GM10266 (cell line): ENCODE results near the gene SLC15A4.

Experiments
- DNase-seq: peaks from one replicate; pipeline ENCODE4 v3.0.0; 2012; ENCODE audit errors: extremely low spot score
- TF ChIP-seq, protein P1 (sequence below): IDR thresholded peaks from 2 replicates; pipeline ENCODE4 v1.5.1; 2012; ENCODE audit warnings: mild to moderate bottlenecking, low read depth; ENCODE audit not compliant: control insufficient read depth, insufficient read depth; ENCODE audit errors: missing control alignments

The SLC15A4 gene

DNA sequence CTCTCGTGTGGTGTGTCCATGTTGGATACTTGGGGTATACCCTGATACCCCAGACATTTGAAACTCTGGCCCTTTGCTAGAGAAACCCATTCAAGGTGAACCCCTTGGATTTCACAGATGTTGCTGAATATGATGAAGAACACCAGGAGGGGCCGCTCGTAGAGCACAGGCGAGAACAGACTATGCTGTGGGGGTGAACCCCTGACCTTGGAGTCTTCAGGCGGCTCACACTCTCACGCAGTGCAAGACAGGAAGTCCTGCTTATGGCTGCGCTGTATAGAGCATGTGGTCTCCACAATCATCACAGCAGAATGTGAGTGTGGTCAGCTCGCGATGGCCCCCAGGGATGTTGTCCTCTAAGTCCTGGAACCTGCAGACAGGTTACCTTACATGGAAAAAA, 60.4 kb downstream of the SLC15A4 start:
- TF ChIP-seq, protein P1, sequence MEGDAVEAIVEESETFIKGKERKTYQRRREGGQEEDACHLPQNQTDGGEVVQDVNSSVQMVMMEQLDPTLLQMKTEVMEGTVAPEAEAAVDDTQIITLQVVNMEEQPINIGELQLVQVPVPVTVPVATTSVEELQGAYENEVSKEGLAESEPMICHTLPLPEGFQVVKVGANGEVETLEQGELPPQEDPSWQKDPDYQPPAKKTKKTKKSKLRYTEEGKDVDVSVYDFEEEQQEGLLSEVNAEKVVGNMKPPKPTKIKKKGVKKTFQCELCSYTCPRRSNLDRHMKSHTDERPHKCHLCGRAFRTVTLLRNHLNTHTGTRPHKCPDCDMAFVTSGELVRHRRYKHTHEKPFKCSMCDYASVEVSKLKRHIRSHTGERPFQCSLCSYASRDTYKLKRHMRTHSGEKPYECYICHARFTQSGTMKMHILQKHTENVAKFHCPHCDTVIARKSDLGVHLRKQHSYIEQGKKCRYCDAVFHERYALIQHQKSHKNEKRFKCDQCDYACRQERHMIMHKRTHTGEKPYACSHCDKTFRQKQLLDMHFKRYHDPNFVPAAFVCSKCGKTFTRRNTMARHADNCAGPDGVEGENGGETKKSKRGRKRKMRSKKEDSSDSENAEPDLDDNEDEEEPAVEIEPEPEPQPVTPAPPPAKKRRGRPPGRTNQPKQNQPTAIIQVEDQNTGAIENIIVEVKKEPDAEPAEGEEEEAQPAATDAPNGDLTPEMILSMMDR, result no peak
- no peak for DNase-seq

DNA sequence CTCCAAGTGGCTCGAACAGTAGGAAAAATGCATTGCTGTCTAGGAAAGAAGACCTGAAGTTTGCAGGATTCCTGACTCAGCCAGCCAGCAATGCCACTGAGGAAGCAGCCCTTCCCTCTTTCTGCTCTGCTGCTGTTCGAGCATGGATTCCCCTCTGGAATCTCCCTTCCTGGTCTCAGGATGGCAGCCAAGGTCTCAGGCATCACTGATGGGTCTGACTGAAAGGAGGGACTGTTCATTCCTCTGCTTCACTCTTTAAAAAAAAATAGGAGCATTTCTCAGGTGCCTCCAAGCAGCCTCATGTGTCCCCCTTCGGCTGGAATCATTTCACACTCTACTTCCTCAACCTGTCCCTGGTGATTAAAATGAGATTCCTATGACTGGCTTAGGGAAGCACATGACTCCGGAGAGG, 62.4 kb downstream of the SLC15A4 start:
- DNase-seq, result no peak

DNA sequence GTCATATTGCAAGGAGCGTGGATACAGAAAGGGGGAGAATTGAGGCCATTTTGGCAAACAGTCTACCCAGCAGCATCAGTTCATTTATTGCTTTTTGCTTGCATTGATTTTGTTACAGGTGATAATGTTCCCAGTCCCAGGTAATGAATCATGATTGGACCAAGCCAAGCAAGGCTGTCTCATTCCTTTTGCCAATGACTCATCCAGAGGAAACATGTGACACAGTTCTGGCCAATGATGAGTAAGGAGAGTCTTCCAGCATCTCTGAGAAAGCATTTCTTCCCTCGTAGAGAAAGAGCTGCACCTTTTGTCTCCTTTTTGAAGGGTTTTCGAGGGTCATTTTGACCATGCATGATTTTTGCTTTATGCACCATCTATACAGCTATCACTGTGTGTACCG, 68.2 kb downstream of the SLC15A4 start:
- TF ChIP-seq, protein P1, result no peak
- DNase-seq, result no peak

More for the DNA sequence above, 62.4 kb downstream of the SLC15A4 start:
- TF ChIP-seq, protein P1, result no peak

DNA sequence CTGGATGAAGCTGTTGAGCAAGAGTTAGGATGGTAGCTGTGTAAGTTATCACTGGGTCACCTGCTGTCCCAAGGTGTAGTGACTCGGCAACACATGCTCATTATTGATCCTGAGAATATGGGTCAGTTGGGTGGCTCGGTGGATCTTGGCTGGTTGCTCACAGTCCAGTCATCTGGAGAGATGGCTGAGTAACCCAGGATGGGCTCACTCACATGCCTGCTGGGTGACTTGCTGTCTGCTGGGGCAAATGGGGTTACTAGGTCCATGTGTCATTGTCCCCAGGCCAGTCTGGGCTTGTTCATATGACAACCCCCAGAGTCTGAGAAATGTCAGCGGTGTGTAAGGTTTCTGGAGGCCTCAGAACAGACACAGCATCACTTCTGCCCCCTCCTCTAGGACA, 69.5 kb downstream of the SLC15A4 start:
- TF ChIP-seq, protein P1, result no peak
- no peak for DNase-seq

DNA sequence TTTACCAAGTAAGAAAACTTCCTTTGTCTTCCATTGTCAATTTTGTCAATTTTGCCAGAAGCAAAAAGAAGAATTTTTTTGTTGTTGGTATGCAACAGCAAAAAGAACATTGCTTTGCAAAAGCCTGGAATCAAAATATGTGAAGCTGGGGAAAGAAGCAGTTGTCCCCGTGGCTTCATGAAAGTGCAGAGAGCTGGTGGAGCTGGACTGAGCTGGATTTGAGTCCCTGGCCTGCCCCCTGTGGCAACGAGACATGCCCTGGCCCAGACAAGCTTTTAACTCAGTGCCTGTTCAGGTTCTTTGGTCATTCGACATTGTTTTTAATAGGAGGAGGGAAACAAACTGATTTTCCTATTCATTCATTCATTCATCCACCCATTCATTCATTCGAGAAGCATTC, 70.3 kb downstream of the SLC15A4 start:
- no peak for DNase-seq
- TF ChIP-seq, protein P1, result no peak

DNA sequence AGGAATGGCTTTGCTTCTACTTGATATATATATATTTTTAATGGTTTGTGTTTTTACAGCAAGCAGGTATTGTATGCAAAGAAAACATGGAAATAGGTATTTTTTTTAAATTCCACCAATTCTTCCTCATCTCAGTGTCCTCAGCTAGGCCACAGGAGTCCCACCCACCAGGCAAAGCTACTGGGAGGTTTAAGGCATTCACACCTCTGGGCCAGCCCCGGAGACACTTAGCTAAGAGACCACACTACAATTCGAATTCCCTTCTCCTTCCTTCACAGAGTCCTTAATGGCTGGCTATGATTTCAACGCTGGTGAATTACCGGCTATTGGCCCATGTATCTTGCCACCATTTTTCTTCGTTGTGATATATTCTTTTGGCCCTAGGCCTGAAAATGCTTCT, 71.4 kb downstream of the SLC15A4 start:
- no peak for DNase-seq
- TF ChIP-seq, protein P1, result no peak

DNA sequence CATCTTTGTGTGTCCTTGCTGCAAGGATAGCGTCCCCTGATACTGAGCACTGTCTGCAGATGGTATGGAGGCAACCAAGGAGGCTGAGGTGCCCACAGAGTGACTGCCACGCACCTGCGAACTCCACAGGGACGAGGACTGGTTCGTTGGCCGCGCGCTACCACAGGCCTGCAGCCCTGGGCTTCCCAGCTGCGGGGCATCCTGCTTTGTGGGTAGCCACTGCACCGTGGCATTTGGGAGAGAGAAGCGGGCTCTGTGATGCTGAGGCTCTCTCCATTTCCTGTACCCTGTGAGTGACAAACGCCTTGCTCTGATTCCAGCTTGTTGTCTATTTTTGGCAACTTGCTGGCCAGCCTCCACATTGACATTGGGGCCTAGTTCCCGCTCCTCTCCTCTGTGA, 76.3 kb downstream of the SLC15A4 start:
- TF ChIP-seq, protein P1, result no peak
- DNase-seq, result no peak
